ENCODE data around the gene TMEM200B.
"Not testable (repeated sequence)": the region's sequence is repeated elsewhere in the genome, so short reads cannot be mapped to it uniquely, and the experiment has no call there.

Gene TMEM200B

DNA sequence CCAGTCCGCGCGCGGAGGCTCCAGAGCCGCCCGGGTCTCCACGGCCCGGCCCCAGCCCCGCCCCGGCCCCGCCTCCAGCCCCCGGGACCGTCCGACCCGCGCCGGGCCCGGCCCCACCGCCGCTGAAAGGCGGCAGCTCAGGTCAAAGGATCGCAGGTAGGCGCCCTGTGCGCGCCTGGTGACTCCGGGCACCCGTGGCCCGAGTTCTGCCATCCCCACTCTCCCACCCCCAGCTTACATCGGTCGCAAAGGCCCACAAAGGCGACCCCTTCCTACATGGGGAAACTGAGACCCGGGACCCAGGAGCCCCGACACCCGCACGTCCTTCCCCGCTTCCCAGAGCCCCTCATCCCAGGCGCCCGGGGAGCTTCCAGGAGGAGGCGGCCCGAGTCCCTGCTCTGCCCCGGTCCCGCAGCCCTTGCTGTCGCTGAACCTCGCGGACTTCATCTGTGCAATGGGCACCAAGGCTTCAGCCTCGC, at the start of gene TMEM200B:
TMEM200B (minus strand) TSS at position 17 of the 479 bp plus-strand sequence. CDS start 2,075 bp downstream, outside the sequence.
- FAIRE-seq = no peak

- FAIRE-seq = no peak
Measured at GRCh38 chr1:29172415-29172939, 48.8 kb upstream of the TMEM200B start.

GRCh38 chr1:29171521-29171920, 47.8 kb upstream of the TMEM200B start:
- no peak for FAIRE-seq

DNA sequence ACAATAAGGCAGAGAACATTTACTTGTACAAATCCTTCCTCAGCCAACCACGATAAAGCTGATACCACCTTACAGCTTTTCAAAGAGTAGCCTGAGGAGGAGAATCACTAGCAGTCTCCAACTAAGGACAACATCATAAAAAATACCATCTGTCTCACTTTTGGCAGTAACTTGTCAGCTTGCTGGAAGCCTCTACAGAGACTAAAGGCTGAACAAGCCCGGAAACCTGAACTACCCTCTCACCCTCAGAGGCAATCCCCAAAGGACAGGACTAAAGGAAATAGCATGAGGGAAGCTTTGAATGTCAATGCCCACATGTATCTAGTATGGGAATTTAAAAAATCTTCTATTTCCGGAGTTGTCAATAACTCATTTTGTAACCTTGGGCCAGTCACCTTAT, 47.4 kb upstream of the TMEM200B start:
- no peak for FAIRE-seq

GRCh38 chr1:29169976-29170375, 46.3 kb upstream of the TMEM200B start:
- FAIRE-seq = no peak

GRCh38 chr1:29167904-29168303, 44.2 kb upstream of the TMEM200B start:
- FAIRE-seq = no peak

- FAIRE-seq = no peak
Measured at GRCh38 chr1:29166291-29166878, 42.7 kb upstream of the TMEM200B start.

DNA sequence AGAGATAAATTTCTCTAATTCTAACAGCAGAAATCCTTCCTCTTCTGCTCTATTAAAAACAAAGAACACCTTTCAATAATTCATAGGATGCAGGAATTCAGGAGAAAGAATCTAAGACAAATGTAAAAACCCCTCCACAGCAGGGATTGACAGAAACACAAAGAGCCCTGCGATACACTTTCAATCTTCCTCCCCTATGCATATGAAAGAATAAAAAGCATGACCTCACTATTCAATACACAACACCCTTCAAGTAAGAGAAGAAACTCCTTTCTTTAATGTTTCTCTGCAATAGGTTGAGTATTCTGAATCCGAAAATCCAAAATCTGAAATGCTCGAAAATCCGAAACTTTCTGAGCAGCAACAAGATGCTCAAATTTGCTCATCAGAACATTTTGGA, 40.9 kb upstream of the TMEM200B start:
- FAIRE-seq = no peak

DNA sequence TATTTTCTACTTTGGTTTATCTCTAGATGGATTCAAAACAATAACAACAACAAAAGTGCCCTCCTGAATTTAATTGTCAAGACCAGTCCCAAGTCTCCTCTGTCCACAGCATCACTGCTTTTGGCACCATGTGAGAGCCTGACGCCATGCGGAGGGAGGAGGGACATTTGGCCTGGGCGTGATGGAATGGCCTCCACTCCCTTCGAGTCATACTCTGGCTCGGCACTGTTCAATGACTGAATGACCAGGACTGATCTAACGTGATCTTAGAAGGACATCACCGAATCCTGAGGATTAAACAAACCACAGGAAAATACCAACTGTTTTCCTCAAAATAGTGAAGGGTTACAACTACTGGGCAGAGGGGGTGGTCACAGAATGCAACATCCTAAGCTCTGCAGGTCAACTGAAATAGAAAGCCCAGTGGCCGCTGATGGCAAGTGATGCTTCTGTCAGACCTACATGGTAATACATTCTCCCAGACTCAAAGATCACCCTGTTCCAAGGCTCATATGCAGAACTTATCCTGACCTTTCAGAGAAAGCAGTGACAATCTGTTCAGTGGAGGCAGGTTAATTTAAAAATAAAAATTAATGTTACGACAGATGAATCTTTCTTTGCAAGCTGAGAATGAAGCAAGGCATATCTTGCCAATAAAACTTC, 38.9 kb upstream of the TMEM200B start:
- no peak for FAIRE-seq

DNA sequence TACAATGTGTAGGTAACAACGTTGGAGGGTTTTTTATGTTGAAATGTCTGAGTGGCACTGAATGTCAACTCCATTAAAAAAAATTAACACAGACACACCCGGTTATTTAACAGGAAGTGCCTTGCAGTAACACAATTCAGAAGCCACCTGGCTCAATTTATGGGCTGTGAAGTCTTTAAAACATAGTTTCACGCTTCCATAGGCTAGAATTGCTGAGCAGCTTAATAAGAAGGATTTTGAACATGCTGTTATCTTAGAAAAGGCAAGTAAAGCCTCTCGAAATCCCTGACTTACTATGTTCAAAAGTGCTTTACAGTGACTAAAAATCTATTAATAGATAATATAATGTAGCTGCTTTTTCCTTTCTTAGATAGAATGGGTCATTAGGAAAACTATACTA, 38.3 kb upstream of the TMEM200B start:
- no peak for FAIRE-seq

GRCh38 chr1:29159773-29160172, 36.1 kb upstream of the TMEM200B start:
- no peak for FAIRE-seq

GRCh38 chr1:29157269-29157601, 33.5 kb upstream of the TMEM200B start:
- FAIRE-seq = no peak

DNA sequence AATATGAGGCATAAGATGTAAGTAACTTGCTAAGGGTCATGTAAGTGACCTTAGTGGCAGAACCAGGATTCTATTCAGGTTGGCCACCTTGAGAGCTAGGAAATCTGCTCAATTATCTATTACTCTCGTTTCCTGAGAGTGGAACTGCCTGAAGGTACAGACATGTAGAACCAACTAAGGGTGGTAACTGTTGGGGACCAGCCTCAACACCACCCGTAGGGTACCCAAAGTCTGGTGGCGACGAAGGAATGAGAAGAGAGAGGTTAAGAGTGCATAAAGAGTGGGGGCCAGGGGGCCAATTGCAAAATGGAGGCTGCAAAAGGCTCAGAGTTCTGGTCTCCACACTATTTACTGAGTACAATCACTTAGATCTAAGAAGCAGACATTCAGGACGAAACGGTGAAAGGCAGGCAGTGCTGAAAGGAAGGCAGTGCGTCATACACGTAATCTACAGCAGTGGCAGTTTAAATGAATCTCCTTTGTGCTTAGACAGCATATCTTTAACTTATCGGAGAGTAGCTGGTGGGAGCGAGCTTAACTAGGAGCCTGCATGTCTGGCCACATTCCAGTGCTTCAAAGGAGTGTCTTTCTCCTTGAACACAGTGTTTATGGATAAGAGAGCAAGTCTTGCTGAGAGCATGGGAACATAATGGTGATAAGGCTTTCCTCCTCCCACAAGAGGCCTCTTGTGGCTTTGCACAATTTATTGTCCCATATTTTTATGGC, 33.0 kb upstream of the TMEM200B start:
- no peak for FAIRE-seq

GRCh38 chr1:29152046-29152805, 28.5 kb upstream of the TMEM200B start:
- FAIRE-seq = no peak

DNA sequence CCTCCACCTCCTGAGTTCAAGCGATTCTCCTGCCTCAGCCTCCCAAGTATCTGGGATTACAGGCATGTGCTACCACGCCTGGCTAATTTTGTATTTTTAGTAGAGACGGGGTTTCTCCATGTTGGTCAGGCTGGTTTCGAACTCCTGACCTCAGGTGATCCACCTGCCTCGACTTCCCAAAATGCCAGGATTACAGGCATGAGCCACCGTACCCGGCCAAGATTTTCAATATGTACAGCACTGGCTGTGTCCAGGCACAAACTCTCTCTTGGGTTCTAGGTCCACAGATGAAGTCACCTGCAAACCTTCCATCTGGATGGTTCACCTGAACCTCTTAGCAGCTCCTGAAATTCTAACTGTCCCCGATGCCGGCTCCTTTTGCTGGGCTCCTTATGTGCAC, 26.6 kb upstream of the TMEM200B start:
- not testable (repeated sequence) for FAIRE-seq

- no peak for FAIRE-seq
Measured at GRCh38 chr1:29148656-29149491, 25.2 kb upstream of the TMEM200B start.

GRCh38 chr1:29145739-29146437, 22.2 kb upstream of the TMEM200B start:
- FAIRE-seq = no peak

- no peak for FAIRE-seq
Measured at GRCh38 chr1:29144178-29144577, 20.5 kb upstream of the TMEM200B start.

GRCh38 chr1:29142714-29143113, 19.0 kb upstream of the TMEM200B start:
- no peak for FAIRE-seq

GRCh38 chr1:29136391-29136915, 12.8 kb upstream of the TMEM200B start:
- FAIRE-seq = no peak

- FAIRE-seq = no peak
Measured at GRCh38 chr1:29134695-29135028, 11.0 kb upstream of the TMEM200B start.

Measured in colon (tissue), 2 donors.